ENCODE results near the gene IFIT2. TPM values are rescaled to one million over a fixed set of nuclear protein-coding genes. Genes with fewer than 3 reads are reported as not detected.
"Not testable (repeated sequence)": the region's sequence is repeated elsewhere in the genome, so short reads cannot be mapped to it uniquely, and the experiment has no call there.

IFIT2 gene
- total RNA-seq, result 7.7 and 9.0 TPM in 2 replicates

- Histone ChIP-seq H3K27me3 (ENCODE audit: insufficient read depth, low read length) (no peaks in the 10 kb centered on the region), H3K4me2 (ENCODE audit: insufficient read depth, low read length) (peak within 1 kb of the TSS; percentile 90), H4K20me1 (ENCODE audit: insufficient read depth, low read length) (no peaks in the 10 kb centered on the region), H3K27ac (ENCODE audit: low read depth, low read length) (peak within 1 kb of the TSS; percentile 89), H2AFZ (ENCODE audit: low read length) (peak within 1 kb of the TSS; percentile 92), H3K4me1 (ENCODE audit: insufficient read depth, low read length) (peaks cover 18% of the 10 kb centered on the region), H3K36me3 (ENCODE audit: insufficient read depth, low read length) (no peaks in the 10 kb centered on the region), H3K4me3 (ENCODE audit: insufficient read depth, low read length) (peak within 1 kb of the TSS; percentile 67), H3K79me2 (ENCODE audit: insufficient read depth, low read length) (peaks cover 2% of the 10 kb centered on the region), H3K9me3 (ENCODE audit: low read depth, low read length) (no peaks in the 10 kb centered on the region)
- TF ChIP-seq CTCF (IDR thresholded peaks at IDR 0.05; ENCODE audit: extremely low read depth, low read depth, low read length), result no peak
- DNase-seq (ENCODE audit: insufficient read length, low spot score, missing footprints), result peak; percentile 43
These were observed at the start of gene IFIT2 for GRCh38 chr10:89301721-89302445. IFIT2 (plus strand) TSS chr10:89302046; CDS start chr10:89302124, 78 bp downstream.

GRCh38 chr10:89252225-89252585, 49.6 kb upstream of the IFIT2 start:
- H3K27ac ChIP-seq (ENCODE audit: low read depth, low read length), result no peak overlapping the region
- peaks cover 20% of the 10 kb centered on the region for H3K79me2 ChIP-seq (ENCODE audit: insufficient read depth, low read length)
- no peaks in the 10 kb centered on the region for H3K27me3 ChIP-seq (ENCODE audit: insufficient read depth, low read length)
- no peak for TF ChIP-seq CTCF (IDR thresholded peaks at IDR 0.05; ENCODE audit: extremely low read depth, low read depth, low read length)
- H2AFZ ChIP-seq (ENCODE audit: low read length), result peak overlapping the region; percentile 96
- peaks cover 11% of the 10 kb centered on the region for H3K4me1 ChIP-seq (ENCODE audit: insufficient read depth, low read length)
- DNase-seq (ENCODE audit: insufficient read length, low spot score, missing footprints), result no peak
- H3K4me3 ChIP-seq (ENCODE audit: insufficient read depth, low read length), result no peak overlapping the region
- no peaks in the 10 kb centered on the region for H3K9me3 ChIP-seq (ENCODE audit: low read depth, low read length)
- H4K20me1 ChIP-seq (ENCODE audit: insufficient read depth, low read length), result no peaks in the 10 kb centered on the region
- no peaks in the 10 kb centered on the region for H3K36me3 ChIP-seq (ENCODE audit: insufficient read depth, low read length)
- peak overlapping the region; percentile 91 for H3K4me2 ChIP-seq (ENCODE audit: insufficient read depth, low read length)

GRCh38 chr10:89255091-89255579, 46.7 kb upstream of the IFIT2 start:
- Histone ChIP-seq H3K4me1 (ENCODE audit: insufficient read depth, low read length) (peaks cover 11% of the 10 kb centered on the region), H3K79me2 (ENCODE audit: insufficient read depth, low read length) (peaks cover 14% of the 10 kb centered on the region)
- not testable (repeated sequence) for H3K36me3 ChIP-seq (ENCODE audit: insufficient read depth, low read length); H3K27ac ChIP-seq (ENCODE audit: low read depth, low read length); H3K27me3 ChIP-seq (ENCODE audit: insufficient read depth, low read length); H3K9me3 ChIP-seq (ENCODE audit: low read depth, low read length); H4K20me1 ChIP-seq (ENCODE audit: insufficient read depth, low read length); DNase-seq (ENCODE audit: insufficient read length, low spot score, missing footprints); H3K4me3 ChIP-seq (ENCODE audit: insufficient read depth, low read length); H2AFZ ChIP-seq (ENCODE audit: low read length); H3K4me2 ChIP-seq (ENCODE audit: insufficient read depth, low read length)

GRCh38 chr10:89255793-89256192, 46.1 kb upstream of the IFIT2 start:
- no peak for TF ChIP-seq CTCF (IDR thresholded peaks at IDR 0.05; ENCODE audit: extremely low read depth, low read depth, low read length)
- DNase-seq (ENCODE audit: insufficient read length, low spot score, missing footprints), result no peak
- H3K79me2 ChIP-seq (ENCODE audit: insufficient read depth, low read length), result peaks cover 8% of the 10 kb centered on the region

More at GRCh38 chr10:89255793-89256192, 46.1 kb upstream of the IFIT2 start:
- Histone ChIP-seq H3K4me3 (ENCODE audit: insufficient read depth, low read length) (no peak overlapping the region), H2AFZ (ENCODE audit: low read length) (no peak overlapping the region), H3K36me3 (ENCODE audit: insufficient read depth, low read length) (no peaks in the 10 kb centered on the region), H4K20me1 (ENCODE audit: insufficient read depth, low read length) (no peaks in the 10 kb centered on the region), H3K4me1 (ENCODE audit: insufficient read depth, low read length) (peaks cover 10% of the 10 kb centered on the region), H3K9me3 (ENCODE audit: low read depth, low read length) (no peaks in the 10 kb centered on the region), H3K27ac (ENCODE audit: low read depth, low read length) (no peak overlapping the region), H3K4me2 (ENCODE audit: insufficient read depth, low read length) (no peak overlapping the region), H3K27me3 (ENCODE audit: insufficient read depth, low read length) (no peaks in the 10 kb centered on the region)
